WERI-Rb-1 (cell line): ENCODE results near the gene RFTN1.

Experiments
- DNase-seq: peaks from one replicate; pipeline ENCODE4 v3.0.0-alpha.2; 2020
- H3K27ac ChIP-seq: fragments of 250-450 bp; sonication (Bioruptor Pico); 2 replicates; pipeline ENCODE4 v1.5.1; 2020; ENCODE audit warnings: mild to moderate bottlenecking, moderate library complexity
- H3K27me3 ChIP-seq: fragments of 250-450 bp; sonication (Bioruptor Pico); 2 replicates; pipeline ENCODE4 v1.5.1; 2021; ENCODE audit warnings: mild to moderate bottlenecking, low read depth, moderate library complexity; ENCODE audit not compliant: insufficient read depth, severe bottlenecking
- H3K36me3 ChIP-seq: fragments of 250-450 bp; sonication (Bioruptor Pico); 2 replicates; pipeline ENCODE4 v1.5.1; 2020; ENCODE audit warnings: mild to moderate bottlenecking, moderate library complexity
- H3K4me3 ChIP-seq: 2 replicates; pipeline ENCODE4 v1.5.1; 2011; ENCODE audit warnings: low read depth, mild to moderate bottlenecking, control low read depth, low read length
- H3K9me3 ChIP-seq: fragments of 250-450 bp; sonication (Bioruptor Pico); 2 replicates; pipeline ENCODE4 v1.5.1; 2021; ENCODE audit warnings: mild to moderate bottlenecking, moderate library complexity; ENCODE audit not compliant: severe bottlenecking
- CTCF ChIP-seq: IDR thresholded peaks from 2 replicates; pipeline ENCODE4 v1.5.1; 2011; ENCODE audit warnings: low read depth, mild to moderate bottlenecking, control low read depth, inconsistent platforms, low read length

The RFTN1 gene

GRCh38 chr3:16279010-16279801, 234.3 kb downstream of the RFTN1 start:
- H3K27me3 ChIP-seq: no peaks in the 10 kb centered on the region
- no peak for TF ChIP-seq CTCF
- peaks cover 5% of the 10 kb centered on the region for H3K36me3 ChIP-seq
- no peak overlapping the region for H3K27ac ChIP-seq
- no peaks in the 10 kb centered on the region for H3K9me3 ChIP-seq
- no peak for DNase-seq
- H3K4me3 ChIP-seq: no peak overlapping the region

- Histone ChIP-seq H3K9me3 (no peaks in the 10 kb centered on the region), H3K36me3 (peaks cover 8% of the 10 kb centered on the region), H3K4me3 (no peak overlapping the region), H3K27ac (no peak overlapping the region), H3K27me3 (no peaks in the 10 kb centered on the region)
- DNase-seq: no peak
- TF ChIP-seq CTCF: no peak
These were observed 236.0 kb downstream of the RFTN1 start for GRCh38 chr3:16277471-16277870.

DNA sequence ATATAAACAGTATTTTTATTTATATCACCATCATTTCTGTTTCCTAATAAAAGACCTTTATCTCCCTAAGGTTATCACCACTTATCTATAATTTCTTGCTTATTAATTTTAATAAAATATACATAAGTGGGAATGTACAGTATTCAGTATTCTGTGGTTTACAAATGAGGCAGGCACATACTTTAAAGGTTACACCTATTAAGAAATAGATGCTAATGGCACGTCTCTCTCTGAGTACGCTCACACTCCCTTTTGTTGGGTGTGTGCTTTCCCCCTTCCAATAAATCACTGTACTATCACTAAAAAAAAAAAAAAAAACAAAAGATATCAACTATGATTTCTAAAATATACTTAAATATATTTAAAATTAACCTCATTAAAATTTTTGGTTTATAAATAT, 239.6 kb downstream of the RFTN1 start:
- H3K4me3 ChIP-seq: no peak overlapping the region
- H3K9me3 ChIP-seq: no peaks in the 10 kb centered on the region
- no peak overlapping the region for H3K27ac ChIP-seq
- H3K27me3 ChIP-seq: no peaks in the 10 kb centered on the region
- DNase-seq: no peak
- peaks cover 32% of the 10 kb centered on the region for H3K36me3 ChIP-seq
- TF ChIP-seq CTCF: no peak

- Histone ChIP-seq H3K27me3 (no peaks in the 10 kb centered on the region), H3K9me3 (no peaks in the 10 kb centered on the region), H3K27ac (no peak overlapping the region), H3K4me3 (no peak overlapping the region), H3K36me3 (peaks cover 30% of the 10 kb centered on the region)
- TF ChIP-seq CTCF: no peak
- DNase-seq: no peak
These were observed 240.9 kb downstream of the RFTN1 start for GRCh38 chr3:16272588-16272987.

GRCh38 chr3:16270855-16271254, 242.6 kb downstream of the RFTN1 start:
- Histone ChIP-seq H3K36me3 (peaks cover 30% of the 10 kb centered on the region), H3K27me3 (no peaks in the 10 kb centered on the region), H3K27ac (no peak overlapping the region), H3K4me3 (no peak overlapping the region), H3K9me3 (no peaks in the 10 kb centered on the region)
- no peak for DNase-seq
- no peak for TF ChIP-seq CTCF

- Histone ChIP-seq H3K9me3 (no peaks in the 10 kb centered on the region), H3K4me3 (no peak overlapping the region), H3K27ac (no peak overlapping the region), H3K36me3 (peaks cover 26% of the 10 kb centered on the region), H3K27me3 (no peaks in the 10 kb centered on the region)
- no peak for TF ChIP-seq CTCF
- no peak for DNase-seq
These were observed 246.8 kb downstream of the RFTN1 start for GRCh38 chr3:16266714-16267113.
